GM18519 (cell line): ENCODE data around the gene PCDHB1.
"Not testable (repeated sequence)": the region's sequence is repeated elsewhere in the genome, so short reads cannot be mapped to it uniquely, and the experiment has no call there.

Experiments used
- ATAC-seq: cut with Tn5 transposase; IDR thresholded peaks from one replicate; pipeline ENCODE4 v1.9.1; 2021; ENCODE audit warnings: mild to moderate bottlenecking, moderate library complexity; ENCODE audit not compliant: unreplicated experiment, low FRiP score

PCDHB1 gene

GRCh38 chr5:141077826-141078225 is 26.7 kb downstream of the PCDHB1 start:
- ATAC-seq, result no peak

GRCh38 chr5:141082228-141082627 is 31.1 kb downstream of the PCDHB1 start:
- ATAC-seq, result no peak

- no peak for ATAC-seq
These were observed 33.4 kb downstream of the PCDHB1 start for GRCh38 chr5:141084487-141084989.

GRCh38 chr5:141094481-141095262 is 43.5 kb downstream of the PCDHB1 start, which contains the start of gene PCDHB2:
PCDHB2 (plus strand) TSS chr5:141094615; CDS start chr5:141094791, 176 bp downstream.
- ATAC-seq, result no peak

DNA sequence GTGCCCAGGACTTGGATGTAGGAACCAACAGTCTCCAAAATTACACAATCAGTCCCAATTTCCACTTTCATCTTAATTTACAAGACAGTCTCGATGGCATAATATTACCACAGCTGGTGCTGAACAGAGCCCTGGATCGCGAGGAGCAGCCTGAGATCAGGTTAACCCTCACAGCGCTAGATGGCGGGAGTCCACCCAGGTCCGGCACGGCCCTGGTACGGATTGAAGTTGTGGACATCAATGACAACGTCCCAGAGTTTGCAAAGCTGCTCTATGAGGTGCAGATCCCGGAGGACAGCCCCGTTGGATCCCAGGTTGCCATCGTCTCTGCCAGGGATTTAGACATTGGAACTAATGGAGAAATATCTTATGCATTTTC is 44.1 kb downstream of the PCDHB1 start:
- no peak for ATAC-seq

- ATAC-seq, result not testable (repeated sequence)
These were observed 45.0 kb downstream of the PCDHB1 start for GRCh38 chr5:141096181-141096580.

DNA sequence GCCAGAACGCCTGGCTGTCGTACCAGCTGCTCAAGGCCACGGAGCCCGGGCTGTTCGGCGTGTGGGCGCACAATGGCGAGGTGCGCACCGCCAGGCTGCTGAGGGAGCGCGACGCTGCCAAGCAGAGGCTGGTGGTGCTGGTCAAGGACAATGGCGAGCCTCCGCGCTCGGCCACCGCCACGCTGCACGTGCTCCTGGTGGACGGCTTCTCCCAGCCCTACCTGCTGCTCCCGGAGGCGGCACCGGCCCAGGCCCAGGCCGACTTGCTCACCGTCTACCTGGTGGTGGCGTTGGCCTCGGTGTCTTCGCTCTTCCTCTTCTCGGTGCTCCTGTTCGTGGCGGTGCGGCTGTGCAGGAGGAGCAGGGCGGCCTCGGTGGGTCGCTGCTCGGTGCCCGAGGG is 45.4 kb downstream of the PCDHB1 start:
- ATAC-seq, result not testable (repeated sequence)

- no peak for ATAC-seq
These were observed 49.1 kb downstream of the PCDHB1 start, which contains the start of gene PCDHB3 for GRCh38 chr5:141100243-141100805. PCDHB3 (plus strand) TSS chr5:141100473; CDS start chr5:141100650, 177 bp downstream.

- no peak for ATAC-seq
These were observed 49.9 kb downstream of the PCDHB1 start for GRCh38 chr5:141101059-141101458.

DNA sequence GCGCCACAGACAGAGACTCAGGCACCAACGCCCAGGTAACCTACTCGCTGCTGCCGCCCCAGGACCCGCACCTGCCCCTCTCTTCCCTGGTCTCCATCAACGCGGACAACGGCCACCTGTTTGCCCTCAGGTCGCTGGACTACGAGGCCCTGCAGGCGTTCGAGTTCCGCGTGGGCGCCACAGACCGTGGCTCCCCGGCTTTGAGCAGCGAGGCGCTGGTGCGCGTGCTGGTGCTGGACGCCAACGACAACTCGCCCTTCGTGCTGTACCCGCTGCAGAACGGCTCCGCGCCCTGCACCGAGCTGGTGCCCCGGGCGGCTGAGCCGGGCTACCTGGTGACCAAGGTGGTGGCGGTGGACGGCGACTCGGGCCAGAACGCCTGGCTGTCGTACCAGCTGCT is 50.9 kb downstream of the PCDHB1 start:
- not testable (repeated sequence) for ATAC-seq

- ATAC-seq, result not testable (repeated sequence)
These were observed 51.3 kb downstream of the PCDHB1 start for GRCh38 chr5:141102471-141102870.

- ATAC-seq, result no peak
These were observed 54.2 kb downstream of the PCDHB1 start for GRCh38 chr5:141105350-141105749.
